Omental fat pad (tissue), 4 donors: ENCODE data around the gene IQGAP3. TPM values are rescaled to one million over a fixed set of nuclear protein-coding genes. Genes with fewer than 3 reads are reported as not detected.
"Not testable (repeated sequence)": the region's sequence is repeated elsewhere in the genome, so short reads cannot be mapped to it uniquely, and the experiment has no call there.

ENCODE experiments used
- ATAC-seq: fragments of 150-250 bp; one replicate; pipeline ENCODE4 v1.9.1; 2016; ENCODE audit warnings: mild to moderate bottlenecking, moderate library complexity; ENCODE audit not compliant: low FRiP score
- DNase-seq: peaks from one replicate; pipeline ENCODE4 v3.0.0-alpha.2; 2019; ENCODE audit warnings: low spot score
- CTCF ChIP-seq, 3 donors: fragments of 450-650 bp; IDR thresholded peaks; one replicate each; pipeline ENCODE4 v1.5.1; 2016 to 2017; ENCODE audit warnings: antibody characterized with exemption in 3 of 3, mild to moderate bottlenecking in 3 of 3, moderate library complexity in 2 of 3
- total RNA-seq, 4 donors: library from RNA; depleted of rRNA; stranded (reverse); fragments of >200 nt; gene quantifications; one replicate each; pipeline ENCODE4 v1.1.0, GENCODE V29; 2016

IQGAP3 gene
- total RNA-seq, 4 donors from 2014 or later = 0.16 to 4.2 (median 0.23) TPM

GRCh38 chr1:156559086-156559796 lies 13.1 kb downstream of the IQGAP3 start:
- TF ChIP-seq CTCF (IDR thresholded peaks at IDR 0.05) = no peak
- no peak for ATAC-seq
- DNase-seq = no peak

DNA sequence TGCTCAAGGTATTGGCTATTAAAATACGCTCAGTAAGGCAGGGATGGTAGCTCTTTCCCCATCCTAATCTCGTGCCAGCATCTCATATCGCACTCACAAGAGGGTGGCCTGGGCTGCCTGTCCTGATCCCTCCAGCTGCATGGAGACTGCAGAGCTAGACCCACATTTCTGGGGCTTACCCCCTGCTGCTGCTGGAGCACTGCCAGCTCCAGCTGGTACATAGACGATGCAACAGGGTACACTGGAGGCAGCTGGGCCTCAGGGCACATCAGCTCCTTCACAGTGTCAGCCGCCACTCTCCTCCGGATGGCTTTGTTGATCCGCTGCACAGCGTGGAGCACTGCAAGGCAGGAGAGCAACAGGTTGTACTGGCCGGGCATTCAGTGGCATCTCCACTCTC lies 16.0 kb downstream of the IQGAP3 start:
- no peak for TF ChIP-seq CTCF (IDR thresholded peaks at IDR 0.05)
- DNase-seq = no peak

DNA sequence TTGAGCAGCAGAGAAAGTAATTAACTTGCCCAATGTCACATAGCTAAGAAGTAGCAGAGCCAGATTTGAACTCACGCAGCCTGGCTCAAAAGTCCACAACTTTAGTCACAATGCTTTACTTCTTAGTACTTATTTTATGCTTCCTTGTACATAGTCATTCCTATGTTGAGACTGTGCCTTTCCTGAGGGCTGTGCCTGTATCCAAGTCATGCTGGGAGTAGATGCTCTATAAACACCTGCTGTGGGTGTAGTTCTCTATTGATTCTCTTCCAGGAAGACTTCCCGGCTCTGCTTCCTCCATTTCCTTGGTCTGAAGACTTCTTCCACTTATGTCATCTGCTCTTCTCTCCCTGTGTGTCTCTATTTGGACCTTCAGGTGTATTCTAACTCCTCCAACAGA lies 16.6 kb downstream of the IQGAP3 start:
- DNase-seq (no peak), ATAC-seq (no peak)
- no peak for TF ChIP-seq CTCF (IDR thresholded peaks at IDR 0.05)

More for the DNA sequence above, 16.0 kb downstream of the IQGAP3 start:
- no peak for ATAC-seq

- DNase-seq = no peak
- ATAC-seq = no peak
- TF ChIP-seq CTCF (IDR thresholded peaks at IDR 0.05) = no peak
Observed at GRCh38 chr1:156554971-156555370, 17.4 kb downstream of the IQGAP3 start.

DNA sequence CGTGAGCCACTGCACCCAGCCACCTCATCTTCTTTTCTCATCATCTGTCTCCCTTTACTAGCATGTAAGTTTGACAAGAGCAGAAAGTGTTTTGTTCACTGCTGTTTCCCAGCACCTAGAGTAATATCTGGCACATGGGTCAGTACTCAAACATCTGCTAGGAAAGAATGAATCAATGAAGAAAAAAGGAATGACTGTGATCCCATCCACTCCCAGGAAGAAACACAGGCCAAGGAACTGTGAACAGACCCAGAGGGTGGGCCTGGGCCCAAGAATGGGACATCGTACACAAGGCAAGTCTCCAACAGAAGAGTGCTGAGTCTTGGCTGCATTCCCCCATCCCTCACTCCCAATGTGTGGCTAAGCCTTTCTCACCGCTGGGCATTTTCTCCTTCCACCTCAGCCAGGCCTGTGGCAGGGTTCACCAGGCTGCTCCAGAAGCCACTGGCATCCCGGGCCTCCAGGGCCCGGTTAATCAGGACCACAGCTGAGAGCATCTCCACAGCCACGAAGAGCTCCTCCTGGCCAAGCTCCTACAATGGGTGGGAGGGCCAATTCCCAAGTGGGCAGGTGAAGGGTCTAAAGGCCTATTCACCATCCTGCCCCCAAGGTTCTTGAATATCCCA lies 18.4 kb downstream of the IQGAP3 start:
- ATAC-seq (no peak), DNase-seq (no peak)
- TF ChIP-seq CTCF (IDR thresholded peaks at IDR 0.05) = no peak

GRCh38 chr1:156552937-156553336 lies 19.4 kb downstream of the IQGAP3 start:
- not testable (repeated sequence) for DNase-seq

DNA sequence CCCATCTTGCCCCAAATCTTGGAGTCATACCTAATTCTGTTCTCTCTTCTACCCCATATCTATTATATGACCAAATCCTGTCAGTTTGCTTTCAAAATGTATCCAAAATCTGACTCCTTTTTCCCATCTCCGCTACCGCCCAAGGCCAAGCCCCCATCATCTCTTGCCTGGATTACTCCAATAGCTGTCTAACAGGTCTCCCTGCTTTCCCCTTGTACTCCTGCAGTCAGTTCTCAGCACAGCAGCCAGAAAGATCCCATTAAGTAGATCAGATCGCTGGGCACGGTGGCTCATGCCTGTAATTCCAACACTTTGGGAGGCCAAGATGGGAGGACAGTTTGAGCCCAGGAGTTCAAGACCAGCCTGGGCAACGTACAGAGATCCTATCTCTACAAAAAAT lies 19.8 kb downstream of the IQGAP3 start:
- ATAC-seq = no peak

More at GRCh38 chr1:156552937-156553336, 19.4 kb downstream of the IQGAP3 start:
- ATAC-seq = not testable (repeated sequence)

More for the DNA sequence above, 19.8 kb downstream of the IQGAP3 start:
- no peak for TF ChIP-seq CTCF (IDR thresholded peaks at IDR 0.05)
- DNase-seq = no peak
